Endodermal cell (in vitro differentiated cells): ENCODE measurements around the gene CCDC146. TPM values are rescaled to one million over a fixed set of nuclear protein-coding genes. Genes with fewer than 3 reads are reported as not detected.

Experiments used
- DNase-seq: peaks from one replicate; pipeline ENCODE4 v3.0.0-alpha.2; 2017
- H3K27ac ChIP-seq: 2 replicates; pipeline ENCODE4 v1.5.1; 2013; ENCODE audit warnings: mild to moderate bottlenecking, low read depth, low read length, moderate library complexity
- H3K27me3 ChIP-seq: 2 replicates; pipeline ENCODE4 v1.6.1; 2013; ENCODE audit warnings: mild to moderate bottlenecking, low read length, moderate library complexity; ENCODE audit not compliant: insufficient read depth, control insufficient read depth, poor library complexity, severe bottlenecking
- H3K36me3 ChIP-seq: 2 replicates; pipeline ENCODE4 v1.7.0; 2013; ENCODE audit warnings: mild to moderate bottlenecking, low read length, moderate library complexity; ENCODE audit not compliant: control insufficient read depth, insufficient read depth
- H3K4me1 ChIP-seq: one replicate; pipeline ENCODE4 v1.7.0; 2013; ENCODE audit warnings: low read length; ENCODE audit not compliant: control insufficient read depth, insufficient read depth
- H3K4me3 ChIP-seq: 2 replicates; pipeline ENCODE4 v1.5.1; 2013; ENCODE audit warnings: mild to moderate bottlenecking, low read length, moderate library complexity
- H3K9ac ChIP-seq: 2 replicates; pipeline ENCODE4 v1.6.1; 2013; ENCODE audit warnings: mild to moderate bottlenecking, low read length, moderate library complexity; ENCODE audit not compliant: poor library complexity, severe bottlenecking; ENCODE audit errors: extremely low read depth
- H3K9me3 ChIP-seq: 2 replicates; pipeline ENCODE4 v1.6.1; 2013; ENCODE audit warnings: mild to moderate bottlenecking, low read length, moderate library complexity; ENCODE audit not compliant: control insufficient read depth
- H3K27ac Mint-ChIP-seq: 2 replicates; pipeline ENCODE4 v1.8.0; 2020; ENCODE audit warnings: mixed read lengths
- H3K27me3 Mint-ChIP-seq: 2 replicates; pipeline ENCODE4 v1.8.0; 2021; ENCODE audit warnings: mild to moderate bottlenecking, mixed read lengths; ENCODE audit not compliant: insufficient read depth
- H3K36me3 Mint-ChIP-seq: 2 replicates; pipeline ENCODE4 v1.8.0; 2020; ENCODE audit warnings: low read depth, mixed read lengths
- H3K4me1 Mint-ChIP-seq: 2 replicates; pipeline ENCODE4 v1.8.0; 2020; ENCODE audit warnings: mixed read lengths
- H3K4me3 Mint-ChIP-seq: 2 replicates; pipeline ENCODE4 v1.8.0; 2020; ENCODE audit warnings: mild to moderate bottlenecking, moderate library complexity, mixed read lengths
- H3K9me3 Mint-ChIP-seq: 2 replicates; pipeline ENCODE4 v1.8.0; 2020; ENCODE audit warnings: mild to moderate bottlenecking, mixed read lengths
- WGBS, 2 experiments: methylation state at CpG; one replicate each; pipeline versions ENCODE4 v1.1.5 to v1.1.7; 2013; ENCODE audit warnings: missing lambda C conversion rate in 2 of 2, mixed read lengths in 1 of 2; ENCODE audit not compliant: insufficient coverage in 1 of 2, insufficient read length in 1 of 2; 5-methylcytosine and 5-hydroxymethylcytosine counted together
- total RNA-seq, 2 donors: library from RNA; stranded (reverse); fragmentation: NEBNext Ultra II Directional in 1 of 2; extraction: Animal tissue kit (Norgen Biotek cat#: 25700) in 1 of 2; gene quantifications; 2 replicates in 1 of 2; 3 replicates in 1 of 2; pipeline ENCODE4 v1.2.1, GENCODE V29; 2021
- TF ChIP-seq, protein P1 (sequence below): fragments of 200-600 bp; sonication (generic); conservative IDR thresholded peaks from 2 replicates; pipeline ENCODE4 v1.5.0; 2021; ENCODE audit warnings: antibody characterized with exemption, mild to moderate bottlenecking

The CCDC146 gene
- total RNA-seq, 2 donors from 2014 or later: 2.7 to 5.2 TPM

DNA sequence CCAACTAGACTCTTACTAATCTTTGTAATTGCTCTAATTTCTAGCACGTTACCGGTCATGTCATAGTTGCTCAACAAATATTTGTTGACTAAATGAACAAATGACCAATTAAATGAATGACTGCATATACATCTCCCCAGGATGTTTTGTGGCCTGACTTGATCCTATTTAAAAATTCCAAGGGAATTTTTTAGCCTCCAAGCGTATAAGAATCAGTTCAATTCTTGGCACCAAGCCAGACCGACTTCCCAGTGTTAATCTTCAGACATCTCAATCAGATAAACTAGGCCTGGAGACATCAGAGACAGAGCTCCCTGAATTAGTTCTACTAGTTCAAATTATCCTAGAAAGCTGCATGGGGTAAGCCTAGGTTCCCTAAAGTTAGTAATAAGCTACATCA, 197.7 kb downstream of the CCDC146 start:
- no peaks in the 10 kb centered on the region for H3K36me3 Mint-ChIP-seq
- Histone ChIP-seq H3K9me3 (no peaks in the 10 kb centered on the region), H3K27ac (no peak overlapping the region), H3K36me3 (no peaks in the 10 kb centered on the region), H3K27me3 (no peaks in the 10 kb centered on the region), H3K4me1 (no peaks in the 10 kb centered on the region), H3K9ac (no peak overlapping the region), H3K4me3 (no peak overlapping the region)
- no peaks in the 10 kb centered on the region for H3K9me3 Mint-ChIP-seq
- H3K4me1 Mint-ChIP-seq: peaks cover 8% of the 10 kb centered on the region
- no peak overlapping the region for H3K4me3 Mint-ChIP-seq
- H3K27ac Mint-ChIP-seq: no peak overlapping the region
- DNase-seq: no peak
- 90 to 98% methylated on average over 3 to 4 of the region's 4 CpGs for WGBS, 2 experiments
- TF ChIP-seq, protein P1, sequence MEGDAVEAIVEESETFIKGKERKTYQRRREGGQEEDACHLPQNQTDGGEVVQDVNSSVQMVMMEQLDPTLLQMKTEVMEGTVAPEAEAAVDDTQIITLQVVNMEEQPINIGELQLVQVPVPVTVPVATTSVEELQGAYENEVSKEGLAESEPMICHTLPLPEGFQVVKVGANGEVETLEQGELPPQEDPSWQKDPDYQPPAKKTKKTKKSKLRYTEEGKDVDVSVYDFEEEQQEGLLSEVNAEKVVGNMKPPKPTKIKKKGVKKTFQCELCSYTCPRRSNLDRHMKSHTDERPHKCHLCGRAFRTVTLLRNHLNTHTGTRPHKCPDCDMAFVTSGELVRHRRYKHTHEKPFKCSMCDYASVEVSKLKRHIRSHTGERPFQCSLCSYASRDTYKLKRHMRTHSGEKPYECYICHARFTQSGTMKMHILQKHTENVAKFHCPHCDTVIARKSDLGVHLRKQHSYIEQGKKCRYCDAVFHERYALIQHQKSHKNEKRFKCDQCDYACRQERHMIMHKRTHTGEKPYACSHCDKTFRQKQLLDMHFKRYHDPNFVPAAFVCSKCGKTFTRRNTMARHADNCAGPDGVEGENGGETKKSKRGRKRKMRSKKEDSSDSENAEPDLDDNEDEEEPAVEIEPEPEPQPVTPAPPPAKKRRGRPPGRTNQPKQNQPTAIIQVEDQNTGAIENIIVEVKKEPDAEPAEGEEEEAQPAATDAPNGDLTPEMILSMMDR: no peak
- no peaks in the 10 kb centered on the region for H3K27me3 Mint-ChIP-seq

GRCh38 chr7:77320714-77321113, 198.3 kb downstream of the CCDC146 start:
- Mint-ChIP-seq H3K27ac (no peak overlapping the region), H3K4me3 (no peak overlapping the region), H3K4me1 (peaks cover 8% of the 10 kb centered on the region), H3K36me3 (no peaks in the 10 kb centered on the region), H3K9me3 (no peaks in the 10 kb centered on the region), H3K27me3 (no peaks in the 10 kb centered on the region)
- no peaks in the 10 kb centered on the region for H3K9me3 ChIP-seq
- 75 to 90% methylated on average over 1 to 2 of the region's 2 CpGs for WGBS, 2 experiments
- no peak overlapping the region for H3K9ac ChIP-seq
- DNase-seq: no peak
- no peak overlapping the region for H3K4me3 ChIP-seq
- H3K36me3 ChIP-seq: no peaks in the 10 kb centered on the region
- H3K27me3 ChIP-seq: no peaks in the 10 kb centered on the region
- TF ChIP-seq, protein P1: no peak
- H3K4me1 ChIP-seq: no peaks in the 10 kb centered on the region
- no peak overlapping the region for H3K27ac ChIP-seq

GRCh38 chr7:77321300-77321699, 198.9 kb downstream of the CCDC146 start:
- H3K36me3 ChIP-seq: no peaks in the 10 kb centered on the region
- no peak overlapping the region for H3K9ac ChIP-seq
- TF ChIP-seq, protein P1: no peak
- H3K27ac ChIP-seq: no peak overlapping the region
- H3K9me3 ChIP-seq: no peaks in the 10 kb centered on the region
- WGBS, 2 experiments: 95 to 96% methylated on average over 2 of the region's 2 CpGs
- Mint-ChIP-seq H3K4me3 (no peak overlapping the region), H3K27me3 (no peaks in the 10 kb centered on the region), H3K36me3 (no peaks in the 10 kb centered on the region), H3K27ac (no peak overlapping the region), H3K9me3 (no peaks in the 10 kb centered on the region), H3K4me1 (peaks cover 8% of the 10 kb centered on the region)
- no peak for DNase-seq
- no peaks in the 10 kb centered on the region for H3K4me1 ChIP-seq
- H3K4me3 ChIP-seq: no peak overlapping the region
- H3K27me3 ChIP-seq: no peaks in the 10 kb centered on the region
